ENCODE data around the gene OR1L6.

Gene OR1L6

GRCh38 chr9:122780026-122780425, 37.9 kb downstream of the OR1L6 start:
- no peak overlapping the region for H3K27ac ChIP-seq
- H3K36me3 ChIP-seq: no peaks in the 10 kb centered on the region
- no peaks in the 10 kb centered on the region for H3K4me1 ChIP-seq
- intact Hi-C loops (cut with DNase I; ENCODE audit: low total_unique reads): no loop called here
- no peaks in the 10 kb centered on the region for H3K27me3 ChIP-seq
- TF ChIP-seq CTCF (IDR thresholded peaks at IDR 0.05): no peak
- H3K9me3 ChIP-seq: no peaks in the 10 kb centered on the region
- no peak overlapping the region for H3K4me3 ChIP-seq
- DNase-seq: no peak

GRCh38 chr9:122781671-122782070, 39.6 kb downstream of the OR1L6 start:
- TF ChIP-seq CTCF (IDR thresholded peaks at IDR 0.05): no peak
- Histone ChIP-seq H3K36me3 (no peaks in the 10 kb centered on the region), H3K27me3 (no peaks in the 10 kb centered on the region), H3K4me3 (no peak overlapping the region), H3K4me1 (no peaks in the 10 kb centered on the region), H3K27ac (no peak overlapping the region), H3K9me3 (no peaks in the 10 kb centered on the region)
- DNase-seq: no peak
- intact Hi-C loops (cut with DNase I; ENCODE audit: low total_unique reads): no loop called here

GRCh38 chr9:122785269-122785668, 43.2 kb downstream of the OR1L6 start:
- no peaks in the 10 kb centered on the region for H3K27me3 ChIP-seq
- no peak overlapping the region for H3K27ac ChIP-seq
- H3K4me1 ChIP-seq: no peaks in the 10 kb centered on the region
- no peaks in the 10 kb centered on the region for H3K9me3 ChIP-seq
- H3K4me3 ChIP-seq: no peak overlapping the region
- intact Hi-C loops (cut with DNase I; ENCODE audit: low total_unique reads): no loop called here
- no peak for DNase-seq
- TF ChIP-seq CTCF (IDR thresholded peaks at IDR 0.05): no peak
- H3K36me3 ChIP-seq: peaks cover 0 to 4% (median 0%) of the 10 kb centered on the region in 3 donors

- intact Hi-C loops (cut with DNase I; ENCODE audit: low total_unique reads): no loop called here
- no peaks in the 10 kb centered on the region for H3K27me3 ChIP-seq
- no peak for TF ChIP-seq CTCF (IDR thresholded peaks at IDR 0.05)
- DNase-seq: no peak
- peaks cover 0 to 4% (median 0%) of the 10 kb centered on the region in 3 donors for H3K36me3 ChIP-seq
- no peak overlapping the region for H3K4me3 ChIP-seq
- H3K9me3 ChIP-seq: no peaks in the 10 kb centered on the region
- H3K4me1 ChIP-seq: no peaks in the 10 kb centered on the region
- H3K27ac ChIP-seq: no peak overlapping the region
Observed at GRCh38 chr9:122786338-122786737, 44.2 kb downstream of the OR1L6 start.

GRCh38 chr9:122788831-122789230, 46.7 kb downstream of the OR1L6 start, which contains the start of gene OR5C1:
OR5C1 (plus strand) TSS chr9:122788933; CDS start chr9:122788933, 0 bp downstream.
- Histone ChIP-seq H3K4me1 (no peaks in the 10 kb centered on the region), H3K9me3 (no peaks in the 10 kb centered on the region), H3K36me3 (peaks cover 0 to 4% (median 0%) of the 10 kb centered on the region in 3 donors), H3K27ac (no peak within 1 kb of the TSS), H3K27me3 (no peaks in the 10 kb centered on the region), H3K4me3 (no peak within 1 kb of the TSS)
- no peak for TF ChIP-seq CTCF (IDR thresholded peaks at IDR 0.05)
- intact Hi-C loops (cut with DNase I; ENCODE audit: low total_unique reads): no loop called here
- no peak for DNase-seq
